Gastrocnemius medialis (tissue), 4 donors: ENCODE results near the gene CTR9.

ENCODE experiments used
- CTCF ChIP-seq, 5 experiments: fragments of 450-650 bp in 3 of 5; fragments of 200-600 bp in 2 of 5; sonication (generic) in 2 of 5; IDR thresholded peaks in 4 of 5; conservative IDR thresholded peaks in 1 of 5; 1 replicate in 4 of 5; 2 replicates in 1 of 5; pipeline ENCODE4 v1.5.1; 2016 to 2019; ENCODE audit warnings: antibody characterized with exemption in 5 of 5, mild to moderate bottlenecking in 3 of 5, moderate library complexity in 3 of 5
- POLR2A ChIP-seq, 2 donors: fragments of 450-650 bp; IDR thresholded peaks; one replicate each; pipeline ENCODE4 v1.6.1; 2017; ENCODE audit warnings: antibody characterized with exemption in 2 of 2, mild to moderate bottlenecking in 2 of 2, moderate library complexity in 2 of 2

- TF ChIP-seq POLR2A (IDR thresholded peaks at IDR 0.05), result no peak
- TF ChIP-seq CTCF (IDR thresholded peaks at IDR 0.05 in 4 of 5, conservative IDR thresholded peaks at IDR 0.05 in 1 of 5), result no peak
These were observed 42.9 kb upstream of the CTR9 start for GRCh38 chr11:10708131-10708530.
